ENCODE results near the gene TSSK3.
A peak's percentile ranks its signal among the peaks of the same experiment; 100 is the strongest.

The TSSK3 gene, protein sequence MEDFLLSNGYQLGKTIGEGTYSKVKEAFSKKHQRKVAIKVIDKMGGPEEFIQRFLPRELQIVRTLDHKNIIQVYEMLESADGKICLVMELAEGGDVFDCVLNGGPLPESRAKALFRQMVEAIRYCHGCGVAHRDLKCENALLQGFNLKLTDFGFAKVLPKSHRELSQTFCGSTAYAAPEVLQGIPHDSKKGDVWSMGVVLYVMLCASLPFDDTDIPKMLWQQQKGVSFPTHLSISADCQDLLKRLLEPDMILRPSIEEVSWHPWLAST

DNA sequence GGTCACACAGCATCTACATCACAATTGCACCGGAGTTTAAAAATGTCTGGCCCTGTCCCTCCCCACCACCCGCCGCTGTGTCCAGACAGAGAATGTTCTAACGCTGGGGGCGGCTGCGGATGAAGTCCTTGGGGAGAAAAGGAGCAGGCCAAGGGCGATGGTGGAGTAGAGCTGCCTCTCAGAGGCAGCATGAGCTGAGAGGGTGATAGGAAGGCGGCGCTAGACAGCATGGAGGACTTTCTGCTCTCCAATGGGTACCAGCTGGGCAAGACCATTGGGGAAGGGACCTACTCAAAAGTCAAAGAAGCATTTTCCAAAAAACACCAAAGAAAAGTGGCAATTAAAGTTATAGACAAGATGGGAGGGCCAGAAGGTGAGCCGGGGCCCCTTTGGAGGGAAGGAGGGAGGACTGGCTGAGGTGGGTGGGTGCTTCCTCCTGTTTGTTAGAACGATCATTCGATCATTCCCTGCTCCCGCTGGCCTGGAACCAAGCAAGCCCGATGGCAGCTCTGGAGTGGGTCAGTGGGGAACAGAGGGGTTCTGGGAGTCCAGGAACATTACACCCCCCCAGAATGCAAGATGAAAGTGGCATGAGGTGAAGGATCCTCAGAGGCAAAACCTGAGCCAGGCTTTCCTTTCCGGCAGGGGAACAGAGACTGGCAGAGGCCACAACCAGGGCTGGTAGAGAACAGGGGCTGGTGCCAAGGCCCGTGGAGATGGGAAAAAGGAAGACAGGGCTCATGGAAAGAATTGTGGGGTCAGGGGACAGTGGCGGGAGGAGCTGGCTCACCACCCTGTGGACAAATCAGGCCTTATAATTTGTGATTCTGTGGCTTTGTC, at the start of gene TSSK3, which contains the start of gene FAM229A:
TSS of gene TSSK3 (plus strand) at position 66 of the 840 bp plus-strand sequence. CDS start at position 229, 163 bp downstream.
TSS of gene FAM229A (minus strand) at position 12 of the 840 bp plus-strand sequence. CDS start 394 bp downstream, outside the sequence.
- peaks cover 57% of the 10 kb centered on the region for H3K36me3 ChIP-seq
- TF ChIP-seq, protein P1, sequence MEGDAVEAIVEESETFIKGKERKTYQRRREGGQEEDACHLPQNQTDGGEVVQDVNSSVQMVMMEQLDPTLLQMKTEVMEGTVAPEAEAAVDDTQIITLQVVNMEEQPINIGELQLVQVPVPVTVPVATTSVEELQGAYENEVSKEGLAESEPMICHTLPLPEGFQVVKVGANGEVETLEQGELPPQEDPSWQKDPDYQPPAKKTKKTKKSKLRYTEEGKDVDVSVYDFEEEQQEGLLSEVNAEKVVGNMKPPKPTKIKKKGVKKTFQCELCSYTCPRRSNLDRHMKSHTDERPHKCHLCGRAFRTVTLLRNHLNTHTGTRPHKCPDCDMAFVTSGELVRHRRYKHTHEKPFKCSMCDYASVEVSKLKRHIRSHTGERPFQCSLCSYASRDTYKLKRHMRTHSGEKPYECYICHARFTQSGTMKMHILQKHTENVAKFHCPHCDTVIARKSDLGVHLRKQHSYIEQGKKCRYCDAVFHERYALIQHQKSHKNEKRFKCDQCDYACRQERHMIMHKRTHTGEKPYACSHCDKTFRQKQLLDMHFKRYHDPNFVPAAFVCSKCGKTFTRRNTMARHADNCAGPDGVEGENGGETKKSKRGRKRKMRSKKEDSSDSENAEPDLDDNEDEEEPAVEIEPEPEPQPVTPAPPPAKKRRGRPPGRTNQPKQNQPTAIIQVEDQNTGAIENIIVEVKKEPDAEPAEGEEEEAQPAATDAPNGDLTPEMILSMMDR (IDR thresholded peaks at IDR 0.05), result no peak
- H3K4me3 ChIP-seq (ENCODE audit: low read depth in 1 of 2, low read length in 1 of 2), result peak within 1 kb of the TSS in 1 of 2 experiments; percentile 43
- H3K9me3 ChIP-seq, result no peaks in the 10 kb centered on the region
- no peak within 1 kb of the TSS for H3K27ac ChIP-seq
- peaks cover 42% of the 10 kb centered on the region for H3K27me3 ChIP-seq
- H3K4me1 ChIP-seq (ENCODE audit: control insufficient read depth in 1 of 2, insufficient read depth in 1 of 2, low read depth in 1 of 2, low read length in 1 of 2), result peaks cover 3 to 11% of the 10 kb centered on the region in 2 experiments

DNA sequence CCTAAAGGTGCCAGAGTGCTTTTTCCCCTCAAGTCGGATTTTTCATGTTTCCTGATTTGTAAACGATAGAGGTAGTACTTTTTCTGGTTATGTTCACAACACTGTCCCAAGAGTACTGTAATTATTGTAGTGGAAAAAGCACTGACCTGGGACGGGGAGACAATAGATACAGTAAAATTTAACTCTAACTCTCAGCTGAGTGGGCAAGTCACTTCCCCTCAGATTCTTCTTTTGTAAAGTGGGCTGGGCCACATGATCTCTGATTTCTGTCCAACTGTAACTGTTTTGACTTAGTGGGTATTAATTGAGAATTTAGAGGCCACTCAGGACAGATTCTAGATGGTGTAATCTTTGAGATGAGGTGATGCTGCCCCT, 45.4 kb upstream of the TSSK3 start:
- TF ChIP-seq, protein P1 (IDR thresholded peaks at IDR 0.05), result no peak
- no peak overlapping the region for H3K4me3 ChIP-seq (ENCODE audit: low read depth in 1 of 2, low read length in 1 of 2)
- no peaks in the 10 kb centered on the region for H3K9me3 ChIP-seq
- no peaks in the 10 kb centered on the region for H3K4me1 ChIP-seq (ENCODE audit: control insufficient read depth in 1 of 2, insufficient read depth in 1 of 2, low read depth in 1 of 2, low read length in 1 of 2)
- peaks cover 40% of the 10 kb centered on the region for H3K36me3 ChIP-seq
- no peak overlapping the region for H3K27ac ChIP-seq
- no peaks in the 10 kb centered on the region for H3K27me3 ChIP-seq

DNA sequence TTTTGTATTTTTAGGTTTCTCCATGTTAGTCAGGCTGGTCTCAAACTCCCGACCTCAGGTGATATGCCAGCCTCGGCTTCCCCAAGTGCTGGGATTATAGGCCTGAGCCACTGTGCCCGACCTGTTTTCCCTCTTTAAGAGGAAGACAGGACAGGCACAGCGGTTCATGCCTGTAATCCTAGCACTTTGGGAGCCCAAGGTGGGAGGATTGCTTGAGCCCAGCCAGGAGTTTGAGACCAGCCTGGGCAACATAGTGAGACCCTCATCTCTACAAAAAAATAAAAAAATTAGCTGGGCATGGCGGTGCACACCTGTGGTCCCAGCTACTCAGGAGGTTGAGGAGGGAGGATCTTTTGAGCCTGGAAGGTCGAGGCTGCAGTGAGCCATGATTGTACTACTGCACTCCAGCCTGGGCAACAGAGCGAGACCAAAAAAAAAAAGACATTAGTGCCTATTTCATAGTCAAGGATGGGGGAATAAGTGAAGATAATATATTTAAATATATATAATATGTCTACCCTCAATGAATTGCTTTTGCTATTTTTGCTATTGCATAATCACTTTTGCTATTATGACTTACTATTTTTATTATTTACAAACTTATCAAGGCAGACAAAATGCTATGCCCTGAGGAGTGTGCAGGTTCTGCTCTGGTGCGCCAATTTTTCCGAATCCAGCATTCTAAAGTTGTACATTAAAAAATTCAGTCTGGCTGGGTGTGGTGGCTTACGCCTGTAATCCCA, 44.0 kb upstream of the TSSK3 start:
- H3K27me3 ChIP-seq, result no peaks in the 10 kb centered on the region
- H3K4me1 ChIP-seq (ENCODE audit: control insufficient read depth in 1 of 2, insufficient read depth in 1 of 2, low read depth in 1 of 2, low read length in 1 of 2), result no peaks in the 10 kb centered on the region
- peaks cover 51% of the 10 kb centered on the region for H3K36me3 ChIP-seq
- TF ChIP-seq, protein P1 (IDR thresholded peaks at IDR 0.05), result no peak
- no peaks in the 10 kb centered on the region for H3K9me3 ChIP-seq
- H3K4me3 ChIP-seq (ENCODE audit: low read depth in 1 of 2, low read length in 1 of 2), result no peak overlapping the region
- H3K27ac ChIP-seq, result no peak overlapping the region

DNA sequence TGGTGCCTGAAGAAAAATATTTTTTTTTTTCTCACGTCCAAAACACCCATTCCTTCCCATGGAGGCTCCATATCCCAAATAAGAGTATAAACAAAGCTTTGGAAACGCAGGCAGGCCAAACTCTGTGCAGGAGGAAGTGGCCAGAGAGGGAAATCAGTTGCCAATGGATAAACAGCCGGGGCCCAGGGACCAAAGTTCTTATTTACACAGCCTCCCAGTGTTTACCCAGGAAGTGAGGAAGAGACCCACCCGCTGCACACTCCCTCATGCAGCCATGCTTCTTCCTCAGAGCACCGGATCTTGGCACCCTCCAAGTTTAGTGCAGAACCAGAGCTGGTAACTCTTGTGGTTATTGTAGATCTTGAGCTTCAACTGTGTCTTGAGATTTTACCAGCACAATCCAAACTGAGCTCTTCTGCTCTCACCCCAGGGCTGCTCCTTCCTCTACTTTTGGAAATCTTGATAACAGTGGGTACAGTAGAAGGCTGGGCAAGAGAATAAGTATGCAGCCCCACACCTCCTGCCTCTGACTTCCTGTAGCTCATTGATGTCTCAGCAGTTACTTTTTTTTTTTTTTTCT, 40.5 kb upstream of the TSSK3 start:
- no peaks in the 10 kb centered on the region for H3K9me3 ChIP-seq
- peak overlapping the region; percentile 23 for H3K27ac ChIP-seq
- no peaks in the 10 kb centered on the region for H3K4me1 ChIP-seq (ENCODE audit: control insufficient read depth in 1 of 2, insufficient read depth in 1 of 2, low read depth in 1 of 2, low read length in 1 of 2)
- H3K27me3 ChIP-seq, result no peaks in the 10 kb centered on the region
- no peak overlapping the region for H3K4me3 ChIP-seq (ENCODE audit: low read depth in 1 of 2, low read length in 1 of 2)
- H3K36me3 ChIP-seq, result peaks cover 76% of the 10 kb centered on the region
- TF ChIP-seq, protein P1 (IDR thresholded peaks at IDR 0.05), result no peak

DNA sequence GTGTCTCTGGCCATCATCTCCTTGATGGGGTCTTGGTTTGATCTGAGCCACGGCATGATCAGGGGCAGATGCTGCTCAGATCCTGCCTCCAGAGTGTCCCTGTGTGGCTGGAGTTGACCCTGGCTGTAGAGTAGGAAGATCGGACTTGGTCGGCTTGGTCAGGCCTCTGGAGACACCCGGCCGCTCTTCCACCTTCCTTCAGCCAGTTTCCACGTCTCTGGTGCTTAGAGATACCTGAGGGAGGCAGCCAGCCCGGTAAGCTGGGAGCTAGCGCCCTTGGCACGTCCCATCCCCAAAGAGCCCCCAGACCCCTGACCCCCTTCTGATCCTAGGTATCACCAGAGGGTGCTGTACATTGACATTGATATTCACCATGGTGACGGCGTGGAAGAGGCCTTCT, 35.1 kb upstream of the TSSK3 start:
- TF ChIP-seq, protein P1 (IDR thresholded peaks at IDR 0.05), result no peak
- H3K36me3 ChIP-seq, result peaks cover 100% of the 10 kb centered on the region
- H3K27ac ChIP-seq, result no peak overlapping the region
- H3K27me3 ChIP-seq, result no peaks in the 10 kb centered on the region
- H3K4me3 ChIP-seq (ENCODE audit: low read depth in 1 of 2, low read length in 1 of 2), result no peak overlapping the region
- no peaks in the 10 kb centered on the region for H3K4me1 ChIP-seq (ENCODE audit: control insufficient read depth in 1 of 2, insufficient read depth in 1 of 2, low read depth in 1 of 2, low read length in 1 of 2)
- no peaks in the 10 kb centered on the region for H3K9me3 ChIP-seq

All from neutrophil (primary cell).